SKM-1 (cell line): Measurements from ENCODE around the gene SDHA.
"Not testable (repeated sequence)": the region's sequence is repeated elsewhere in the genome, so short reads cannot be mapped to it uniquely, and the experiment has no call there.

Source experiments
- DNase-seq: peaks from one replicate; lab custom pipeline; 2025; ENCODE audit not compliant: unreplicated experiment; lab: John Stamatoyannopoulos, UW

SDHA gene

DNA sequence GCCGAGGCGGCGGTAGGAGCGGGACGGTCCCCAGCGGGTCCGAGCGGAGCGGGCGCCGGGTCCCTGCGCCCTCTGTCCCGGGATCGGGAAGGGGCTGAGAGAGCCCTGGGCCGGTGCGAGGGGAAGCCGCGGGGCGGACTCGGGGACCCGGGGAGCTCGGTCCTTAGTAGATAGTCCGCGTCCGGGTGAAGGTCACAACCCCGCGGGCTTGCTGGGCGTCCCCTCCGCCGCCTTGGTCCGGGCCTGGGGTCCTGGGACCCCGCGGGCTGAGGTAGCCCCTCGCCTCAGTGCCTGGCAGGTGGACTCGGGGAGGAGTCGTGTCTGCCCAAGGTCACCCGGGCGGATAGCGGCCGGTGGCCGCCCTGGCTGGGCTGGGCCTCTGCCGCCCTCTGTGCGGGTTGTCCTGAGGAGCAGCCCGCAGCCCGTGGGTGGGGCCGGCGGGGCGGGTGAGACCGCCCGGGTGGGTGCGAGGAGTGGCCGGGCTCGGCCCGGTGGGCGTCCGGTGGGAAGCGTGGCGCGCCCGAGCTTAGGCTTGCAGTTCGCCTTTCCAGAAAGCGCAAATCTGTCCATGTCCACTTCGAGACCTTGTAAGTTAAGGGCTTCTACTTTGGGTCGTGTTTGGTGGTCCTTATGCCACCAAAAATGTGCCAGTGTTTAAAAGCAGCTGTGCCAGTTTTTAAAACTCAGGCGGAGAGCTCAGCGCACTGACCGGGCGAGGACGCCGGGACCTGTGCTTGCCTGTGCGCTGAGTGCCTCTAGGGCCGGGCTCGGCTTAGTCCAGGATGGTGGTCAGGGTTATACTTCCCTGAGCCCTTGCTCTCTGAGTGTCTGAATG is 554 bp downstream of the SDHA start:
- DNase-seq: no peak

DNA sequence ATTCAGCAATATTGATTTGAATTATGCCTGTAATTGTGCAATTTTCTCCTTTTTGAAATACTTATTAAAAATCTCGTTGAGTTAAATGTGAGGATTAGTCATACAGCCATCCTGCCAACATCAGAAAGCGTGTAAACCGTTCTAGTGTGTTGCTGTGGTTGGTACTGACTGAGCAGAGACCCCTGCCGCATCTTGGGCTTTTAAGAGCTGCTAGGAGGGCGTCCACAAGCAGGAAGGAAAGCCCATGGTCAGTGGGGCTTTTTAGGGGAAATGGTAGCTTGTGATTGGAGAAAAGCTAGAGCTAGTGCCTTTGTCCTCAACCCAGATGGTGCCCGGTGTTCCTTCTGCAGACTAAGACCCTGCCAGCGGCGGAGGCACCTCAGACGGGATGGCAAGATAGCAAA is 1.3 kb downstream of the SDHA start:
- no peak for DNase-seq

DNA sequence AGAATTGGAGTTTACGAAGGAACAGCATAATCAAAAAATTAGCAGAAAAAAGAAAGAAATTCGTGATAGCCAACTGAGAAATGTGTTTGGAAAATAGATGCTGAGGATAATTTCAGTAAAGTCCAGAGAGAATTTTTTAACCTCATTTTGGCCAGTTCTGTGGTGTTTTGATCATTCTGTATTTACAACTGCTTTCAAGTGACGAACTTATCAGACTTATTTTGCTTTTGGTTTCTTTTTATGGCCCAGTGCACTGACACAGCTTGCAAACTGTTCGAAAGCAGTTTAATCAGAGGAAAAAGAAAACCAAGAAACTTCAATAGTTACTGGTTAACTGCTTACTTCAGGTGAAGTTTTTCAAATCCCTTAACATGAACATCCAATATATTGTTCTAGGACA is 1.9 kb downstream of the SDHA start:
- DNase-seq: no peak

DNA sequence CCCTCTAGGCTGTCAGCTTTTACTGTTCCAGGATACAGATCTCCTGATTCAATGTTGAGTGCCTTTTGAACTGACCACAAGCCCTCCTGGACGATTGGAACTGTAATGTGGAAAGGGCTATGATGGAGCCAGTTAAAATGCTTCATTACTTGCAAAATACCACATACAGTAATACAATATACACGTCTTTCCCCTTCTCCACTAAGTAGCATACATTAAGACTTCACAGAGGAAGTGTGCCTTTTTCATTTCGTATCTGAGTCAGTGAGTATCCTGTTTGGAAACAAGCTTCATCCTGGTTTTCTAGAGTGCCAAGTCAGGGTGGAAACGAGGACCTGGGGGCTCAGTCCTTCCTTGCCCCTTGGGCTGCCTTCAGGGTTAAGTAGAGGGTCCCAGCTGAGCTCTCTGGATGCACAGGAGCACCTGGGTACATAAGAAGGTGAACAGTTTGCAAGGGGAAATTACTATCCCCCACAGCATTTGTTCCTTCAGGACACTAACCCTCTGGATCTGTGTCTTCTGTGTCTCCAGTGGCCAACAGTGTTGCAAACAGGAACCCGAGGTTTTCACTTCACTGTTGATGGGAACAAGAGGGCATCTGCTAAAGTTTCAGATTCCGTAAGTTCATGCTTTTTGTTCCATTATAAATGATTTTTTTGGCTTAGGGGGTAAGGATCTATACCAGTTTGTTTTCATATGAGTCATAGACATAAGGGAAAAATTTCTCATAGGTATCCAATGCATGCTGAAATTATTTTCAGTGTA is 5.0 kb downstream of the SDHA start:
- not testable (repeated sequence) for DNase-seq

DNA sequence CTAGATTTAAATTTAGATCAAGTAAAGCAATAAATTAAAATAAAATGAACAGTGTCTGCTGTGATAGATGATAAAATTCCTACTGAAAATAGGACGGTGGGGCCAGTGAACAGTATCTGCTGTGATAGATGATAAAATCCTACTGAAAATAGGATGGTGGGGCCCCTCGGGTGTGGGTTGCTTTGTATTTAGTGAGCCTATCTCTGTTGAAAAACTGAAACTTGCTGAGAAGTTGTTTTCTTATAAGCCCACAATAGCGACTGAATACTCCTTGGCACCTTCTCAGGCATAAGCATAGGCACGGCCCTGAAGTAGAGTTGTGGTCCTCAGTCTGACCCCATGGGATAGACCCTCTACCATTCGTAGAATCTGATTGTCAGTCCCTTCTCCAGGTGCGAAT is 5.7 kb downstream of the SDHA start:
- DNase-seq: no peak

DNA sequence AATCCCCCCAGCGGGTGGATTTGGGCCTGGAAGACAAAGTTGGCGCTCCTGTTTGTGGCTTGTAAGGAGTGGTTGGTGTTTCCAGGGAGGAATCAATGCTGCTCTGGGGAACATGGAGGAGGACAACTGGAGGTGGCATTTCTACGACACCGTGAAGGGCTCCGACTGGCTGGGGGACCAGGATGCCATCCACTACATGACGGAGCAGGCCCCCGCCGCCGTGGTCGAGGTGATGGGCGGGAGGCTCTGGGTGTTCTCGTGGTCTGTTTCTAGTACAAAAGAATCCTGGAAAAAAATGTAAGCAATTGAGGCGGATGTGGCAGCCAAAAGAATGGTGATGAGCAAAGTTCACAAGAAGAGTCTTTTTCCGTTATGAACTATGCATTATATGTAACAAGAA is 7.2 kb downstream of the SDHA start:
- DNase-seq: no peak

DNA sequence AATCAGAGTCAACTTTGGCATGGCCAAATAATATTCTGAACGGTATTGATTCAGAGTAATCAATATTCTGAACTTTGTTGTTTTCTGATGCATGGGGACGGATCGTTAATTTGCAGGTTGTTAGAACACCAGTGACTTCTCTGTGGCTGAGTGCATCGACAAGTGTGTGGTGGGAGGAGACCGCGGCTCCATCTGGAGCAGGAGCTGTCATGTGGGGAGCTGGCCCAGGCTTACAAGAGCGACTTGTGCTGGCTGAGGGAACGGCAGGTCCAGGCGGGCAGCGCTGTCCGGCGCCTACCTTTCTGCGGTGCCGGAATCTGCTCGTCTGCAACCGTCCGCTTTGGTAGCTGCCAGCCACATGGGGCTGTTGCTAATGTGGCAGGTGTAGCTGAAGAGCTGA is 9.3 kb downstream of the SDHA start:
- DNase-seq: not testable (repeated sequence)

DNA sequence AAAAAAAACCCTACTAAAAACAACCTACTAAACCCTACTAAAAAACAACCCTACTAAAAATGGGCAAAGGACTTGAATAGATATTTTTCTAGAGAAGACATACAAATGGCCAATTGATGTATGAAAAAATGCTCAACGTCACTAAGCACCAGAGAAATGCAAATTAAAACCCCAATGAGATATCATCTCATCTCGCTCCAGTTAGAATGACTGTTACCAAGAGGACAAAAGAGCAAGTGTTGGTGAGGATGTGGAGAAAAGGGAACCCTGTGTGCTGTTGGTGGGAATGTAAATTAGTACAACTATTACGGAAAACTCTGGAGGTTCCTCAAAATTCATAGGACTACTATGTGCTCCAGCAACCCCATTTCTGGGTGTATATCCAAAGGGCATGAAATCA is 10.8 kb downstream of the SDHA start:
- DNase-seq: no peak

DNA sequence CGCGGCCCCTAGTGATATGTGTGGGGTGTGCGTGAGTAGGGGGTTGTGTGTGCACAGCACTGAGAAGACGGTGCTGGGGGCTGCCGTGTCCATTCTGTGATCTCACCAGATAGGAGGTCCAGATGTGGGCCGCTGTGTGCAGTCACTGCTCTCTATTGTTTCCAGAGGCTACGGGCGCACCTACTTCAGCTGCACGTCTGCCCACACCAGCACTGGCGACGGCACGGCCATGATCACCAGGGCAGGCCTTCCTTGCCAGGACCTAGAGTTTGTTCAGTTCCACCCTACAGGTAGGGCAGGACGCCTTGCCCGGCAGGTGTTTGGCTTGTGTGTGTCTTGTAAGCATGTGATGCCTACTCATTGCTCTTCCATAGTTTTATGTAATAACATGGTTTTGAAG is 12.6 kb downstream of the SDHA start:
- DNase-seq: no peak

DNA sequence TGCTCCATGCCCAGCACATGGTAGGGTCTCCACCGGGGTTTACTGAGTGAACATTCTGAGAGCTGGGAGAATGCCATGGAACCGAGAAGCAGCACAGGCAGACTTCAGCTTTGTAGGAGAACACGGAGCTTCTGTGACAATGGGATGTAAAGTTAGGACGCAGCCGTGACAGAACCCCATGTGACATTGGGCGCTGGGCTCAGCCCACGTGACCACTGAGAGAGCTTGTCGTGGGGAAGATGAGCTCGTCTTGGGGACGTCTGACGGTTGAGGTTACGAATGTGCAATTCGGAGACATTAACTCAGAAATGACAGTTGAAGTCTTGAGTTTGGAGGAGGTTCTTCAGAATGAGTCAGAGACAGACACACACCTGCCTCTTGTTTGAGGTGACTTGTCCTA is 13.5 kb downstream of the SDHA start:
- no peak for DNase-seq

DNA sequence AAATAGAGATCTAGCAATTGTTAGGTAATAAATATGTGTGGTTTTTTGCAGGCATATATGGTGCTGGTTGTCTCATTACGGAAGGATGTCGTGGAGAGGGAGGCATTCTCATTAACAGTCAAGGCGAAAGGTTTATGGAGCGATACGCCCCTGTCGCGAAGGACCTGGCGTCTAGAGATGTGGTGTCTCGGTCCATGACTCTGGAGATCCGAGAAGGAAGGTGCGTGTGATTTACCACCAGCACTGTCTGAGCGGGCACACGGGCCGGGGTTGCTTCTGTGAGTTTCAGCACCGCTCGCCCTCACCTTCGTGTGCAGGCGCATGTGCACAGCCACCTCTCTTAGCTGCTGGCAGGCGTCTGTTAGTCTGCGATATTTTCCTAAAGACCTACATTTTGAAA is 15.3 kb downstream of the SDHA start:
- not testable (repeated sequence) for DNase-seq

DNA sequence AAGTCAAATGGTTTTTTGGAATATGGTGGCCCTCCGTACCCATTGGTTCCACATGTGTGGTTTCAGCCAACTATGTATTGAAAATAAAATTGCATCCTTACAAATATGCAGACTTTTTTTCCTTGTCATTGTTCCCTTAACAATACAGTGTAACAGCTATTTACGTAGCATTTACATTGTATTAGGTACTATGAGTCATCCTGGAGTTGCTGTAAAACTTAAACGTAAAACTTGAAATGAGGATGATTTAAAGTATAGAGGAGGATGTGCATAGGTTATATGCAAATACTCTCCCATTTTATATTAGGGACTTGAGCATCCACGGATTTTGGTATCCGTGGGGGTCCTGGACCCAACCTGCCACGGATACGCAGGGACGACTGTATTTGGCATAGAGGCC is 16.3 kb downstream of the SDHA start:
- DNase-seq: no peak

DNA sequence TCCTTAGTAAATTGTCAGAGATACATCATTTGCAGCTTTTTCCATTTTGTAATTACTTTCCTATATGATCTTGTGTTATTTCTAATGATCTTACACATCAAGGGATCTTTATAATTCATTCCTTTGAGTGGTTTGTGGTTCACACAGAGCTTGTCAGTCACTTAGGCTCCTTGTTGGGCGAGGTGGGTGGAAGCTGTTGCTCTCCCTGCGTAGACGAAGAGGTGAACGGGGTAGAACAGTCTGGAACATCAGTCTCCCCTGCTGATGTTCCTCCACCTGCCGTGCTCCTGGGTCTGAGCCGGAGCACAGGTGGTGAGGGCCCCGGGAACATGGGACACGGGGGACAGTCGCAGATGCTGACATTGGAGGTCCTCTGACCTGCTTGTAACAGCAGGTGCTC is 17.4 kb downstream of the SDHA start:
- not testable (repeated sequence) for DNase-seq

DNA sequence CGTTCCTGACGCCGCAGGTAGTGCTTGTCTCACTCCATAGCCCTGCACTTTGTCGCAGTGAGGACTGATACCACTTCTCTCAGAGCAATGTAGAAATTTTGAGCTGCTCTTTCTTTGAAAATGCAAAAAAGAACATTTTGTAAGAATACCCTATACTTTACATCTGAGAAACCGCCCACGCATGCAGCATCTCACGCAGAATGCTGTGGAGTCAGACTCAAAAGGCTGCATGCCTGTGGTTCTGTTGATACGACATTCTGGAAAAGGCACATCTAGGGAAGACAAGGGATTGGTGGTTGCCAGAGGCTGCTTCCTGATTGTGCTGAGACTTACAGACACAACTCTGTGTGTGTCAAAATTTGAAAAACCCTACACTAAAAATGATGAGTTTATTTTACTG is 19.8 kb downstream of the SDHA start:
- DNase-seq: not testable (repeated sequence)

DNA sequence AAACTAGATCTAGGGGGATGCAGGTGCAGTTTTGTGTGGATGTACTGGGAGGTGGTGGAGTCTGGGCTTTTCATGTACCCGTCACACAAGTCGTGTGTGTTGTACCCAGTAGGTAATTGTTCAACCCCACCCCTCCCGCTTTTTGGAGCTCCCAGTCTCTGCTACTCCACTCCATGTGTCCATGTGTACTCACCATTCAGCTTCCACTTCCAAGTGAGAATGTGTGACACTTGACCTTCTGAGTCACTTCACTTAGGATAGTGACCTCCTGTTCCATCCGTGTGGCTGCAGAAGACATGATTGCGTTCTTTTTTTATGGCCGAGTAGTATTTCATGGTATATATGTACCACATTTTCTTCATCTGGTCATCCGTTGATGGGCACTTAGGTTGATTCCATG is 22.4 kb downstream of the SDHA start:
- DNase-seq: not testable (repeated sequence)

DNA sequence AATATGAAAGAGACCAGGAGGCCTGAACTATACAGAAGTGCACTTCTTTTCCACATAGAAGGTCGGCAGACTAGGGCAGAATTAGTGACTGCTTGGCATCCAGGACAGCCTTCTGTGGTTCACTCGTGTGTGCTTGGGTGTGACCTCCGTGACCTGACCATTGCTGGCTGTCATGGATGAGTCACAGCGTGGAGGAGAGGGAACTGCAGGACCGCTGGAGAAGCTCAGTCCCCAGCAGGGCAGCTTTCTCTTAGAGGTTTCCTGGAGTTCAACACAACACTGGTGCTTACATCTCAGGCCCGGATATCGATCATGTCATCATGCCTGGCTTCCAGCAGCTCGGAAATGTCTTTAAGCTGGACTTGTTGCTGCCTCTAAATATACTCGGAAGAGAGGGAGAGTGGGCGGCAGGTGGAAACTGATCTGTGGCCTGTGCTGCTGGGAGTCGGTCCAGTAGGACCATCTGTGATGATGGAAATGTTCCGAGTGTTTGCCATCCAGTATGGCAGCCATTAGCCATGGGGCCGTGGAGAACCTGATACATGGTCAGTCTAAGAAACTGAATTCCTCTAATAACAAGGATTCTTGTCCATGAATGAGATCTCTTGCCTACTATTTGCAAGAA is 23.0 kb downstream of the SDHA start:
- DNase-seq: not testable (repeated sequence)

DNA sequence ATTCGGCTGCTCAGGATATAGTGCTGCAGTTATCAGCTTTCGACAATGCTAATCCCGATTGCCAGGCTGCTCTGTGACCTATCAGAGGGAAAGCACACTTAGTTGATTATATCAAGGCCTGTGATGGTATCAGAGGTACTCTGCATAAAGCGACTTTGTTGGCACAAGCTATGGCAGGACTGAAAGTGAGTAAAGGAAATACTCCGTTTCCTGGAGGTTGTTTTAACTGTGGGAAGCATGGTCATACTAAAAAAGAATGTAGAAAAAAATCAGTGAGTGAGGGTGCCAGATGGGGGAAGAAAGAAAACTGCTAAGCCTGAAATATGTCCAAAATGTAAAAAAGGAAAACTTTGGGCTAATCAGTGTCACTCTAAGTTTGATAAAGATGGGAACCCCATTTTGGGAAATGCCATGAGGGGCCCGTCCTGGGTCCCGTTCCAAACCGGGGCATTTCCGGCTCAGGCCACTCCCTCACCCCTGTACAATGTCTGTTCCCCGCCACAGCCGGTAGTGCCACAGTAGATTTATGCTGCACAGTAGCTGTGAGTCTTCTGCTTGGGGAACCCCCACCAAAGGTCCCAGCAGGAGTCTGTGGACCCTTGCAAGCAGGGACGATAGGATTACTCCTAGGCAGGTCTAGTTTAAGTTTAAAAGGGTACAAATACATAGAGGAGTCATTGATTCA is 25.7 kb downstream of the SDHA start:
- not testable (repeated sequence) for DNase-seq

DNA sequence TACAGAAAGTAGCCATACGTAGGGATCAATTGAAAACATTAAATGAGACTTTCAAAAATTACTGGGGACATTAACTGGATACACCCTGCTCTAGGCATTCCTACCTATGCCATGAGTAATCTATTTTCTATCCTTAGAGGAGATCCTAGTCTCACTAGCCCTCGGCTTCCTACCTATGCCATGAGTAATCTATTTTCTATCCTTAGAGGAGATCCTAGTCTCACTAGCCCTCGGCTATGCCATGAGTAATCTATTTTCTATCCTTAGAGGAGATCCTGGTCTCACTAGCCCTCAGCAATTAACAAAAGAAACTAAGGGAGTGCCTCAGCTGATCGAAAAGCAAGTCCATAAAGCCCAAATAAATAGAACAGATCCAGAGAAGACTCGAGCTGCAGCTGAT is 27.6 kb downstream of the SDHA start:
- DNase-seq: not testable (repeated sequence)

DNA sequence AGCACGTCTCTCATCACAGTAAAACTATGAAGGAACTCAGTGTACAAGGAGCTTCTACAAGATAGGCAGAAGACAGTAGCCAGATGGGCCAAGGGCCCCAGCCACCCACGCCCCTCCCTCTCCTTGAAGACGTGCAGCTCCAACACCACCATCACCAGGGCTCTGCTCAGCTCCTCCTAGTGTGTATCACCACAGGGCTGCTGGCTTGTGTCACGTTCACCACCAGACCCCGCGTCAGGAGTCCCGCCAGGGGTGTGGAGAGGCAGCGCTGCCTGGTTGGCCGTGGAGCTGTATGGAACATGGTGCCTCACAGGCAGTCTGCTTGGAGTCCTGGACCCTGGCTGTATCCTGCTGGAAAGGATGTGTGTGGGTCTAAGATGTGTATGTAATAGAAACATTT is 32.3 kb downstream of the SDHA start:
- not testable (repeated sequence) for DNase-seq

DNA sequence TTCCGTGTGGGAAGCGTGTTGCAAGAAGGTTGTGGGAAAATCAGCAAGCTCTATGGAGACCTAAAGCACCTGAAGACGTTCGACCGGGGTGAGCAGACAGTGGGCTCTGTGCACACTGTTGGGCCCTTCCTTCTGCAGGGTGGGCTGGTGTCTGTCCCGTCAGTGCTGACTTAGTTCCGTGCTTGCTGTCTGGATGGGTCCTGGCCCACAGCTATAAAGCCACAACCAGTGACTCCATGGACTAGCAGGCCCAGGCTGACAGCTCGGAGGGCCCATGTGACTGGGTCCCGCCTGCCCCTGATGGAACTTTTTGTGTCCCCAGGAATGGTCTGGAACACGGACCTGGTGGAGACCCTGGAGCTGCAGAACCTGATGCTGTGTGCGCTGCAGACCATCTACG is 32.9 kb downstream of the SDHA start:
- DNase-seq: not testable (repeated sequence)

DNA sequence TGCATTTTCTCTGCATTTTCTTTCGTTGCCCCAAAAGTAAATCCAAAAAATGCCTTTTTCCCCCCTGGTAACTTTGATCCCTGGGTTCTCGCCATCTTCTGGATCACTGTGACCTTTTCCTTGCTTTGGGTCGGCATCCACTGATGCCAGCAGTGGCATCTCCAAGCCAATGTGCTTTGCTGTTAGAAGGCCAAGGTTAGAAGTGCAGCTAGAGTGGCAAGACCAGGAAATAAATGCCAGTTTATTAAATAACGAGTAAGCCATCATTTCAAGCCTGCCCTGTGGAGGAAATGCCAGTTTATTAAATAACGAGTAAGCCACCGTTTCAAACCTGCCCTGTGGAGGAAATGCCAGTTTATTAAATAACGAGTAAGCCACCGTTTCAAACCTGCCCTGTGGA is 33.4 kb downstream of the SDHA start:
- not testable (repeated sequence) for DNase-seq
